Hematopoietic multipotent progenitor cell treated with erythropoietin and hydrocortisone succinate and interleukin-3 and kit ligand, for 17 days (in vitro differentiated cells): ENCODE results near the gene FAM53B.
"Not testable (repeated sequence)": the region's sequence is repeated elsewhere in the genome, so short reads cannot be mapped to it uniquely, and the experiment has no call there.

Experiments used
- DNase-seq: peaks from one replicate; pipeline ENCODE4 v3.0.0-alpha.2; 2015; ENCODE audit warnings: low spot score

FAM53B gene, protein sequence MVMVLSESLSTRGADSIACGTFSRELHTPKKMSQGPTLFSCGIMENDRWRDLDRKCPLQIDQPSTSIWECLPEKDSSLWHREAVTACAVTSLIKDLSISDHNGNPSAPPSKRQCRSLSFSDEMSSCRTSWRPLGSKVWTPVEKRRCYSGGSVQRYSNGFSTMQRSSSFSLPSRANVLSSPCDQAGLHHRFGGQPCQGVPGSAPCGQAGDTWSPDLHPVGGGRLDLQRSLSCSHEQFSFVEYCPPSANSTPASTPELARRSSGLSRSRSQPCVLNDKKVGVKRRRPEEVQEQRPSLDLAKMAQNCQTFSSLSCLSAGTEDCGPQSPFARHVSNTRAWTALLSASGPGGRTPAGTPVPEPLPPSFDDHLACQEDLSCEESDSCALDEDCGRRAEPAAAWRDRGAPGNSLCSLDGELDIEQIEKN

DNA sequence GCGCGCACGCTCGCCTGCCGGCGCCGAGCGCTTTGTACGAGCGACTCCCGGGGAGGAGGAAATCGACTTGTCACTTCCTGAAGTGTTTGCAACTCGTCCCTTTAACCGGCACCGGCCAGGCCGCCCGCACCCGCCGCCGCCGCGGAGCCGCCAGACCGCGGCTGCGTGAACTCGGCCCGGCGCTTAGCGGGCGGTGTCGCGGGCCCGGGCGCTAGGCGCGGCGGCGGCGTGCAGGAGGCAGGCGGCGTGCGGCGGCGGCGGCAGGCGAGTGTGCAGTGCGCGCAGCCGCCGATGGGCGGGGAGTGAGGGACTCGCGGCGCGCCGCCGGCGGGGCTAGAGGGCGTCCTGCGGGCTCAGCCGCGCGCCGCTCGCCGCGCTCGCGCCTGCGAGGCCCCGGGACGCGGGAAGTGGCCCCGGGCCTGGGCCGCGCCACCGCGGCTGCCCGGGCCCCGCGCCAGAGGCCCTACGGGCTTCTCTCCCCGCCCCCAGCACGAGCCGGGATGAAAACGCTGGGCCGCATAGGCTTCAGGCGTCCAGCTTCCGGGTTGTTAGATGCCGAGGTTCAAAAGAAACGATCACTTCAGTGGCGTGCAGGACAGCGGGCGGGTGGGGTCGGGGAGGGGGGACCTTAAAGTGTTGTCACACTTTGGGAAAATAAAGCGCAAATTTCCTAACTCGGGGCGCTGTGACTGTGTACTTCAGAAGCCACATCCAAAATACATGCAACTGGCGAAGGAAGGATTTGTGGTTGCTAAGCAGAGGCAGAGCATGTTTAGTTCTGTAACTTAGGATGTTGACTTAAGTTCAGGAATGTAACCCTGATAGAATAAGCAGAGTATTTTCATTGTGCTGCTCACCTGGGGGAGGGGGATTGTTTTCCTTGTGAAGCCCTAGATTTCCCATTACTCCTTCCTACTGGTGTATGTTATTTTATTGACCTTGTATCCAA lies at the start of gene FAM53B:
Gene FAM53B, minus strand, starts transcription at position 277 of the 949 bp plus-strand sequence. CDS start 37,665 bp downstream, outside the sequence.
- DNase-seq: peak; percentile 83

DNA sequence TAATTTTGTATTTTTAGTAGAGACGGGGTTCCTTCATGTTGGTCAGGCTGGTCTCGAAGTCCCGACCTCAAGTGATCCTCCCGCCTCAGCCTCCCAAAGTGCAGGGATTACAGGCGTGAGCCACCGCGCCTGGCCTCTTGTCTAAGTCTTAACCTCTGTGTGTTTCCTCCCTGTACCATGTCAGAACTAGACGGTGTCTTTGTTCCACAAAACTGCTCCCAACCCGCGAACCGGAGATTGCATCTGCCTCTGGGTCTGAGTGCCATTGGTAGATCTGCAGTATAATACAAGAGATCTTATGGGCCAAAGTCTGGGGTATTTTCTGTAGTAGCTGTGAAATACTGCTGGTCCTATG lies 48.8 kb upstream of the FAM53B start:
- DNase-seq: no peak

- peak; percentile 79 for DNase-seq
Observed at GRCh38 chr10:124791547-124792348, 47.6 kb upstream of the FAM53B start, which contains the start of gene EEF1AKMT2. EEF1AKMT2 (minus strand) TSS chr10:124791887; CDS start chr10:124791833, 54 bp downstream.

GRCh38 chr10:124782900-124783299 lies 38.7 kb upstream of the FAM53B start:
- DNase-seq: not testable (repeated sequence)

- DNase-seq: no peak
Observed at GRCh38 chr10:124768791-124769190, 24.6 kb upstream of the FAM53B start.

- no peak for DNase-seq
Observed at GRCh38 chr10:124765256-124765655, 21.1 kb upstream of the FAM53B start.

DNA sequence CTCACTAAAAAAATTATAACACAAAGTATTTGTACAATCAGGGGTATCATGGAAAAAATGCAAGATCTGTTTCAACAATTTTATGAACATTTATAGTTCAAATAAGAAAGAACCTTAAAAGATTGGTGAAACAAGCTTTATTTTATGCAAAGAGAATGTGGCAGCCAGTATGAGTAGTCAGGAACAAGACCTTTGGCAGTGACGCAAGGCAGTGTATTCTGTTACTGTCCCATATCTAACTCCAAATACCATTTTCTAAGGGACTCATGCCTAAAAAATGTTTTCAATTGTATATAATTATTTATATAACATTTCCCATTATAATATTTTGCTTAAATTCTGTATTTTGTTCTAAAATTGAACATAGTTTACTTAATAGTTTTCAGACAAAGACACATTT lies 19.1 kb upstream of the FAM53B start:
- no peak for DNase-seq

GRCh38 chr10:124762281-124762680 lies 18.1 kb upstream of the FAM53B start:
- DNase-seq: no peak

DNA sequence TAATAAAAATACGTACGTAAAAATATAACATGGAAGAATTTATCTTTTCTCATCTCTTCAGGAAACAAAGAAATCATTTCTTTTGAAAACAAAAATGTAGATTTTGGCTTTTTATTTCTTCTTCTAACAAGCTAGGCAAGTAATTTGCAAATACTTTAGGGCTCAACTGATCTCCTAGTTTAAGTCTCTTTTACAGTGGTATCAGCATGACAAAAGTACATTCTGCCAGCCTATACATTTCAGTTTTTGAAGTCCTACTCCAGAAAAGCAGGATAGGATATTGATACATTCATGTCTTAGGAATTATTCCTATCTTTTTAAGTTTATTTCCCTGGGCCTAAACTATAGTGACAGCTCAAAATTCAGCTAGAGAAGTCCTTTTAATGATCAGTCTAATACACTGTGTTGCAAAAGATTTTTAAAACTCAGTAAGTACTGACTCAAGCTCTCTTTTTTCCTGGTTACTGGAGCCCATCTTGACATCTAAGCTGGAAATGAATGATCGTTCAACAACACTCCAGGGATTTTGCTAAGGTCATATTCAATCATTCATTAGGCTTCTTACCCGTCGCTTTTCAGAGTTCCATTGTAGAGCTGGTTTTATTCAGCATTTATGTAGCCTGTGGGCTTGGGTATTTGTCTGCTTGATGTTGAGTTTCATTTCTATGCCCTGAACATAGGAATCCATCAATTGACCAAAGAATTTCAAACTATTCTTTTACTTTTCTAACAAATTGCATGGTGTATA lies 12.2 kb upstream of the FAM53B start:
- DNase-seq: no peak

- DNase-seq: no peak
Observed at GRCh38 chr10:124755581-124755980, 11.4 kb upstream of the FAM53B start.

- DNase-seq: no peak
Observed at GRCh38 chr10:124754227-124754626, 10.0 kb upstream of the FAM53B start.

- DNase-seq: no peak
Observed at GRCh38 chr10:124748953-124749645, 4.9 kb upstream of the FAM53B start.

DNA sequence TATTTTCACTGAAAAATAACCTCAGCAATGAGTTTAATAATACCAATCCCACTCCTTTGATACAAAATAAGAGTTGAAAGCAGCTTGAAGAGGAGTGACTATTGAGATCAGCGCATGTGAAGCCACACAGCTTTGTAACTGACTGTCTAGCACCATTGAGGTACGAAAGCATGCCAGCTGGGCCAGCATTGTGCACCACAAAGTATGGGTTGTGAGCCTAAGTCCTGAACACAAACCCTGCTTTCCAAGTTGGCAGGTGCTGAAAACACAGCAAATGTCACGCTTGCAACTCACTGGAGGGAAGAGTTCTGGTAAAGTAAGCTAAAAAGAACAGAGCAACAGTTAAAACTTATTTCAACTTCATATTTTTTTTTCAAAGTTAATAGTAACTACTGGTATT lies 4.0 kb upstream of the FAM53B start:
- no peak for DNase-seq

DNA sequence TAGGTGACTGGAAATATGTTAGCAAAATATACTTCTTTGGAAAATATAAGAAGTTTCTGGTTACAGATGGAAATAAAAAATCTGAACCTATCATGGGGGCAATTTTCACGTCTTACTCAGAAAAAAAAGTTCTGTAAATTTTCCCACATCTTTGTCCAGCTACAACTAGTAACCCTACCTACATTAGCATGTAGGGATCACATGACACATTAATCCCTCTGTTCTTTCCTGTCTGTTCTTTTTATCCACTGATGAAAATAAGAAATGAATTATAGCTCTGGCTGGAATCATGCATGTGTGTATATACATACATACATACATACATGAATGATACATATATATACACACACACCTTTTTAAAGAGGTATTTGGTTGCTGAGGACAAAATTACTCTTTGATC lies 3.6 kb upstream of the FAM53B start:
- DNase-seq: no peak

- DNase-seq: no peak
Observed at GRCh38 chr10:124746992-124747391, 2.8 kb upstream of the FAM53B start.

DNA sequence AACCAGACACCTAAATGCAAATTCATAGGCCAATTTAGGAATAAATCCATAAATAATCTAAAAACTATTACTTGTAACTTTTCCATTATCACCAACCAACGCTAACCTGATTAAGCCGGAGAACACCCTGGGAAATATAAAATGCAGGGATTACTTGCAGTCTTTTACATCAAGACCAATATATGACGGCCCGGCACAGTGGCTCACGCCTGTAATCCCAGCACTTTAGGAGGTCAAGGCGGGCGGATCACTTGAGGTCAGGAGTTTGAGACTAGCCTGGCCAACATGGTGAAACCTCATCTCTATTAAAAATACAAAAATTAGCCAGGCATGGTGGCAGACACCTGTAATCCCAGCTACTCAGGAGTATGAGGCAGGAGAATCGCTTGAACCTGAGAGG lies 2.3 kb upstream of the FAM53B start:
- DNase-seq: not testable (repeated sequence)

DNA sequence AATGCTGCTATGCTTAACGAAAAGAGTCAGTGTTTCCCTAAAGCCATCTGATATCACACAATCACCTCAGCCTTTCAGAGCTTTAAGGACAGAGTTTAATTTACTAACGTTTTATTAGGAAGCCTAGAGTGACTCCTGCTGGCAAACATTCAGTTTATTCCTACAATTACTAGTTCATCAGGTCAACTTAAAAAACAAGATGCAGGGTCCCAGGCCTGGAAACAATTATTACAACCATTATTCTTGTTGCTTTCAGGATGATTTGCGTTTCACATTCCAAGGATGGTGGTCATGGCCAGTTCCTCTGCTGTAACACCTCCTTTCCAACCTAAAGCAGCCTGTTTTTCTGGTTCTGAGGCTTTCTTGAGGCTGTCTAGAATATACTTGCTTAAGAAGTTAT lies 1.5 kb upstream of the FAM53B start:
- peak; percentile 84 for DNase-seq

DNA sequence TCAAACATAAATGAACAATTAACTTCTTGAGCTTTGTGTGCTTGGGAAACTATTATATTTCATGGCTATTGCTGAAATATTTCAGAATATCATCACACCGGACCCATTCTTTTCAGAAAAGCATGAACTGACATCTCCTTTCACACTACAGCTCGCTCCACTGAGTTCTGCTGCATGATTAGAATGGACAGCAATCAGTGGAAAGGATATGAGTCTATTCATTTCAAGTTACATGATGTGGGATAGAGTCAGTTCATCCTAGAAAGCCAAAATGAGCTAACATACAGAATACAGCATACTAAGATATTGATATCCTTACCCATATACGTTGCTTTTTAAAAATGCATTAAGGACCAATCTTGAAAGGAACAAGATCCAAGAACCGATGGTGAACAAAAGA lies 1.1 kb upstream of the FAM53B start:
- DNase-seq: no peak

GRCh38 chr10:124743191-124744101 lies 732 bp downstream of the FAM53B start:
- peak; percentile 22 for DNase-seq
